Suprapubic skin (tissue), 3 donors: ENCODE measurements around the gene FKRP.

Experiments used
- CTCF ChIP-seq, 2 donors: fragments of 200-600 bp in 1 of 2; fragments of 450-650 bp in 1 of 2; sonication (generic) in 1 of 2; IDR thresholded peaks; one replicate each; pipeline ENCODE4 v1.5.1; 2016 to 2019; ENCODE audit warnings: antibody characterized with exemption in 2 of 2, mild to moderate bottlenecking in 1 of 2, moderate library complexity in 1 of 2
- POLR2A ChIP-seq, 2 donors: fragments of 450-650 bp; IDR thresholded peaks; one replicate each; pipeline ENCODE4 v1.6.1; 2017; ENCODE audit warnings: antibody characterized with exemption in 2 of 2, mild to moderate bottlenecking in 2 of 2, moderate library complexity in 2 of 2

- TF ChIP-seq CTCF (IDR thresholded peaks at IDR 0.05) (no peak), POLR2A (IDR thresholded peaks at IDR 0.05) (no peak)
These were observed 26.5 kb downstream of the FKRP start for GRCh38 chr19:46772170-46773017.
